GM11168 (cell line): ENCODE results near the gene EPHB2.

Source experiments
- in situ Hi-C: fragments of 300-500 bp; cut with MboI; formaldehyde crosslinking; loops from one replicate; pipeline ENCODE4 v1.12.0; 2022; ENCODE audit warnings: low sequenced_read_pairs; ENCODE audit not compliant: unreplicated experiment

The EPHB2 gene

DNA sequence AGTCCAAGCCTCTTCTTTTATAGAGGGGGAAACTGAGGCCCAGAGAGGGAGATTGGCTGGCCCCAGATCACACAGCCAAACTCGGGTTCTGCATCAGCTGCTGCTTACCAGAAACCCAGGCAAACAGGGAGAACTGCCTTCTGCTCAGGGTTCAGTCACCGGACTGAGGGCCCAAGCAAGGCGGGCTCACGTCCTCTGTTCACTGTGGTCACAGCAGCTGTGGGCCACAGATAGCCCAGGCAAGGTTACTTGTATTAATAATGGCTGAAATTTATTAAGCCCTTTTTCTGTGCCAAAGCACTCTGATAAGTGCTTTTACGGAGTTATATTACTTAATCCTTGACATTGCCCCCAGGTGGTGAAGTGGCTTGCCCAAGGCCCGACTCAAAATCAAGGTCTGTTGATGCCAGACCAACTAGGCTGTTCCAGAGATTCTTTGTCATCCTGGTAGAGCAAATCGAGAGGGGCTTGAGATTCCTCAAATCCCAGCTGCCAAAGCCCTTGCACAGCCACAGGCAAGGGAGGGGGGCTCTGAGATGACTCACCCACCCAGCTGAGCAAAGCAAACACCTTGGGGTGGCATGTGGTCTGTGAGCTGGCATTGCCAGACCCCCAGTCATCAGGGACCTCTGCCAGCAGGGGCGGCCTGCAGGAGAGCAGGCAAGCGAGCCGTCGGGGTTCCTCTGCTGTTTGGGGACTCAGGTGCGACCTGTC is 36.5 kb downstream of the EPHB2 start:
- in situ Hi-C loops, result no loop called here

DNA sequence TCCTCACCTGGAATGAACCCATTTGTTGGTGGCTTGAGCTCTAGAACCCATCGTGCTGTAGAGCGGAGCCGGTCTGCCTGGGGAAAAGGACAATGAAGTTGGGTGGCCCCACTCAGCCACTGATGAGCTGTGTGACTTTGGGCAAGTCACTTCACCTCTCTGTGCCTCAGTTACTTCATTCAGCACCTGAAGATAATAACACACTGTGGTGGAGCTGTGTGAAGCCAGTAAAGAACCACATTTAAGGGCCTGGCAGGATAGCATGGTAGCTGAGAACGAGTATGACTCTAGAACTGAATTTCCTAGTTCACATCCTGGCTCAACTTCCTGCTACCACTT is 37.1 kb downstream of the EPHB2 start:
- in situ Hi-C loops, result no loop called here

DNA sequence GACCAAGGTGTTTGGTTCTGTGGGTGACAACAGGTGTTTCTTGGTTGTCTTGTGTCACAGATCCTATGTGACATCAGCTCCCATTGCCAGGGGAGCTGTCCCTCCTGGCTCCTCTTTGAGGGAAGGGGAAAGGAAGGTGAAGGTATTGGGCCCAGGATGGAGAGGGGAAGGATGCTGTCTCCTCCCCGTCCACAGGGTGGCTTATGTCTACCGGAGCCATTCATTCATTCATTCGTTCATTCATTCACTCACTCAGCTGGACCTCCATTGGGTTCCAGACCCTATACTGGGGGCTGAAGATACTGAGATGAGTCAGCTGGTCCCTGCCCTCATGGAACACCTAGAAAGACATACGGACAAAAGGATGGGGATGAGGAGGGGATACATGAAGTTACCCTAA is 38.9 kb downstream of the EPHB2 start:
- in situ Hi-C loops, result no loop called here

DNA sequence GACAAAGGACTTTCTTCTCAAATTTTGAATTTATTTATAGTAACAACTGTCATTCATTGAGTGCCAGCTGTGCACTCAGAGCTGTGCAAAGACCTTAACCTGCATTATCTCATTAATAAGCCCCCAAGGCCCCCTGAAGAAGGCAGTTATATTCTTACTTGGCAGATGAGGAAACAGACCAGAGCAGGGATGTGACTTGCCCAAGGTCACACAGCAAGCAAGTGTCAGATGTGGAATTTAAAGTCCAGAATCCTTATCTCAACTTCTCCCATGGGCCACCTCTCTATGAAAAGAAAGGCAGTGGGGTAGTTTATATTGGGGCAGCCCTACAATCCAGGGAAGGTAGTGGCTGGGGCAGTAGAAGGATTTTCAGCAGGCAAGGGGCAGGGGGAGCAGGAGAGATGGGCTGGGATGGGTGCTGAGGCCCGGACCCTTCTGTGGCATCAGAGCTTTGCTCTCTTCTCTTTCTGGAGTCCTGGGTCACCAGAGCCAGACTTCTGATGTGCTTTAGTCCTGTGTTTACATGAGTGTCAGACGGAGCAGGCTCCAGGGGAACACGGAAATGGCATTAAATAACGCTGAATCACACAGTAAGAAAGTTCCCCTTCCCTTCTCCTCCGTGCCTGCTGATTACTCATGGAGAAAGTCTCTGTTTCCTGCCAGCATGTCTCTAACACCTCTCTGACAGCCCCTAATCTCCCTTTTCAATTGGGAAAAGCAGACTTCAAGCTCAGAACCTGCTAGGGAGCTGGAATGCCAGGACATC is 39.5 kb downstream of the EPHB2 start:
- in situ Hi-C loops, result no loop called here

DNA sequence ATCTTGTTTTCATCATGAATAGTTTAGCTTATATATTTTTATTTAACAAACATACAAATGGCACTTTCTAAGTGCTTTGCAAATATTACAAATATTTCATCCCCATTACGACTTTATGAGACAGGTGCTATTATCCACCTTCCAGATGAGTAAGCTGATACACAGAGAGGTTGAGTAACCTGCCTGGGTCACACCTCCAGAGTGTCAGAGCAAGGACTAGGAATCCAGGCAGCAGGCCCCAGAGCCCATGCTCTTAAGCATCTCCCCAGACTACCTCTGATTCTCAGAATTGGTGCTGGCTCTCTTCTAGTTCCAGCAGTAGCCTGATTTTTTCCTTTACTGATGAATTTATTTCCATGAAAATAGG is 40.0 kb downstream of the EPHB2 start:
- in situ Hi-C loops, result no loop called here

DNA sequence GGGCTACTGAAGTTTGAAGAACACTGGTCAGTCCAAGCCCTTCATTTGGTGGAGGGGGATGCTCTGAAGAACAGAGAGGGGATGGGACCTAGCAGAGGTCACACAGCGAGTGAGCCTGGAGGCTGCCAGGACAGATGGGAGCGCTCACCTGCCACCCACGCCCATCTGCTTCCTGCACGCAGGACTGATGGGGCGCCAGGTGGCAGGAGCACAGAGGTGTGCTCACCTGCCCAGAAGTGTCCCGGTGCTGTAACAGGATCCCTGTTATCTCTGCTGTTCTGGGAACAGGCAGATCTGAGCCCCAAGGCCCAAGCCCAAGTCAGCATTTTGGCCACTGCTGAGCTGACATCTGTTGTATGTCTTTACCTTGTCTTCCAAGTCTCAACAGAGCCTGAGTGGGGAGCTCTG is 40.5 kb downstream of the EPHB2 start:
- in situ Hi-C loops, result no loop called here

DNA sequence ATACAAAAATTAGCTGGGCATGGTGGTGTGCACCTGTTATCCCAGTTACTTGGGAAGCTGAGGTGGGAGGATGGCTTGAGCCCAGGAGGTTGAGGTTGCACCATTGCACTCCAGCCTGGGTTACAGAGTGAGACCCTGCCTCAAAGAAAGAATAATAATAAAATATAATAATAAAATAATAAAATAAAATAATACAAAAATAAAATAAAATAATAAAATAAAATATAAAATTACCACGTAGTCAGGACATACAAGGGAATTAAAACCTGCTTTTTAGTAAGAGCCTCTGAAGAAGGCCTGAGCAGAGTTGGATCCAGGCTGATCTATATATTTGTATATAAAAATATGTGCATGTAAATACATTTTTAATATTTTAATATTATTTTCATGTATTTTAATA is 41.7 kb downstream of the EPHB2 start:
- in situ Hi-C loops, result no loop called here

DNA sequence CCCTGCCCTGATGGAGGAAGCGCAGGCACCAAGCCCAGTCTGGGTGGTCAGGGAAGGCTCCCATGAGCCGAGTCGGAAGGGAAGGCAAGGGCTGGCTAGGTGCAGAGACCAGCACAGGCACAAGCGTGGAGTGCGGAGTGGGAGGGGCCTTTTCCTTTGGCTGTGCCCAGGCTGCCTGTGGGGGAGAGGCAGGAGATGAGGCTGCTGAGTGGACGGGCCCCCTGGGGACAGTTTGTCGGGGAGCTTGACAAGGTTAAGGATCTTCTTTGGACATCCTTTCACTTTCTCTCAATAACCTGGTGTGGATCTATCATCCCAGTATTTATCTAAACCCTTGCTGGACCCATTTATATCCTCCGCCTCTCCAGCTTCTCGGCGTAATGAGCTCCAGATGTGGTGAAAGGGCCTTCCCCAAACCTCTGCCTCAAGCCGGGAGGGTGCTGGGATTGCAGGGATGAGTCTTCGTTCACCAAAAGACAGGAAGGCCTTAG is 42.9 kb downstream of the EPHB2 start:
- in situ Hi-C loops, result no loop called here

DNA sequence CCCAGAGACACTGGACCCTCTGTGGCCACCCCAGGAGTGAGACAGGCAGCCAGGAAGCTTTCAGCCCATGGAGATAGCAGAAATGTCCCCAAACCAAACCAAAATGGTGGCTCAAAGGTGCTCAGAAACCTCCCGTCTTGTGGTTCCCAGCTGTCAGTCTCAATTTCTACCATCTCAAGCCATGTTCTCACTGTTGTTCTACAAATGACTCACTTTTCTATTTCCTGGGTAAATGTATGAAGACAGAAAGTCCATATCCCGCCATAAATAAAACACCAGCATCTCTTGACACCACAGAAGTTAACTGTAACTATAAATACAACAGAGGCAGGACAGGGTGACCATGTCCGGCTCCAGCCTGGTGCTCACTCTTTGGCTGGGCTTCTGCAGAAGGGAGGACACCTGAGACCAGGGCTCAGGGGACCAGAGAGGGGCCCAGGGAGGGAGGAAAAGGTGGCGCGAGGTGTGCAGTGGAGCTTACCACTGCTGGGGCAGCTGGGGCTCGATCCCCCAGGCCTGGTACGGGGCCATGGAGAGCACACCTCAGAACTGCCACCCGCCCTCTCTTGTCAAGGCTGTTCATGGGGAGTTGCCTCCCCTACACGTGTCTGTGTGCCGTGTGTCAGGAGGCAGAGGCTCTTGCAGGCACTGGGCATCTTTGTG is 43.6 kb downstream of the EPHB2 start:
- in situ Hi-C loops, result no loop called here

DNA sequence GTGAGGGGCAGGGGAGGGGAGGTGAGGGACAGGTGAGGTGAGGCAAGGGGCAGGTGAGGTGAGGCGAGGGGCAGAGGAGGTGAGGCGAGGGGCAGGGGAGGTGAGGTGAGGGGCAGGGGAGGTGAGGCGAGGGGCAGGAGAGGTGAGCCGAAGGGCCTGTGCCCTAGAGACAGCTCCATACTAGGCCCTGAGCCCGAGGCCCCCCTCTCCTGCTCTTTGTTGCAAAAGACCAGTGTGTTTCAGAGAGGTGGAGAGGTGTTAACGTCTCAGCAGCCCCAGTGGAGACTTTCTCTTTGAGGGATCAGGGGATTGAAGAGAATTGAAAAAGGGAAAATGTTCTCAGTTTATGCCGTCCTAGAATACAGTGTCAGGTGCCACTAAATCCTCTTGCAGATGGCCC is 44.2 kb downstream of the EPHB2 start:
- in situ Hi-C loops, result no loop called here

DNA sequence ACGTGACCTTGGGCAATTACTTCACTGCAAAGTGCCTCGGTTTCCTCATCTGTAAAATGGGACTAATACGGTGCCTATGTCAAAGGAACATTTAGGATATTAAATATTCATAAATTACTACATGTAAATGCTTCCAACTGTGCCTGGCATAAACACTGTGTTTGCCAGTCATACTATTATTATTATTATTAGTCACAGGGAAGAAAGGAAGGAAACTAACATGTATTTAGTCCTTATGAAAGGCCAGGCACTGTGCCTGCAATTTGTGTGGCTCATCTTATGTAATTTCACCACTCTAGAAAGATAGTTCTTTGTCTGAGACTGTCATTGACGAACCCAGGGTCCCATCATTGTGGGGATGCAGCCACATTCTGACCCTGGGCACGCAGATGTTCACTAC is 45.0 kb downstream of the EPHB2 start:
- in situ Hi-C loops, result no loop called here

DNA sequence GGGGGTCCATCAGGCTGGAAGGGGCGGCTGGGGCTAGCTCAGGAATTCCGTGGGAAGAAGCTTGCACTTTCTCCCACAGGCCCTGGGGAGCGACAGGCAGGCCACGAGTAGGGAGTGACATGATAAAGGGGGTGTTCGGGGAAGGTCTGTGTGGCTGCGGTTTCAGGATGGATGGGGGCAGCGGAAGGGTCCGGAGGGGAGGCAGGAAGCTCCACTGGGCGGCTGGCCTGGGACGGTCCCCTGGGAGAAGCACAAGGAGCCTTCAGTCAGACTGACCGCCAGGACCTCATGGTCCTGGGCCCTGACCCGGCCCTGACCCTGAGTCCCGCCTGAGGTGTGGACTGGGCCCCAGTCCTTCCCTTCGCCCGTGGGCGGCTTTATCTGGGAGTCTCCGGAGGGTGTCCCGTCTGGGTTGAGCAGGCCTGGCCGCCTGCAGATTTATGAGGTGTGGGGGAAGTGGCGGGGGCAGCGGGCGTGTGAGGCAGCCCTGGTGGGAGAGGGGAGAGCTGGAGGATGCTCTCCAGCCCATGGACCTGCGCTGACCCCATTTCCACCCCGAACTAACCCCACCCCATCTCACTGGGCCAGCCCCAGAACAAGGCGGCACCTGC is 45.6 kb downstream of the EPHB2 start:
- in situ Hi-C loops, result no loop called here

DNA sequence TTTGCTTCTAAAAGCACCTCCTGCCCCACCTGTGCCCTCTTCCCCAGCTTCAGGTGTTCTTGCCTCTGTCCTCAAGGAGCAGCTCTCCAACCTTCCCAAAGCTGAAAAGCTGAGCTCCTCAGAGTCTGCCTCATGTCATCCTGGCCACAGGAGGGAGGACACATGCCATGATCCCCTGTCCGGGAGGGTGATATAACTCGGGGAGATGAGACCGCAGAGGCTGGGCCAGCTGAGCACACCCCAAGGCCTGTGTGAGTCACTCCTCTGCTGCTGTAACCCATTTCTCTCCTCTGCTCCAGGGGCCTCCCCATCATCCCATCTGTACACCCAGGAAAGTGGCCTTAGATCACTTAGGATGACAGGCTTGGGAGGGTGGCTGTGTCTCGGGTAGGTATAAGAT is 49.8 kb downstream of the EPHB2 start:
- in situ Hi-C loops, result no loop called here

DNA sequence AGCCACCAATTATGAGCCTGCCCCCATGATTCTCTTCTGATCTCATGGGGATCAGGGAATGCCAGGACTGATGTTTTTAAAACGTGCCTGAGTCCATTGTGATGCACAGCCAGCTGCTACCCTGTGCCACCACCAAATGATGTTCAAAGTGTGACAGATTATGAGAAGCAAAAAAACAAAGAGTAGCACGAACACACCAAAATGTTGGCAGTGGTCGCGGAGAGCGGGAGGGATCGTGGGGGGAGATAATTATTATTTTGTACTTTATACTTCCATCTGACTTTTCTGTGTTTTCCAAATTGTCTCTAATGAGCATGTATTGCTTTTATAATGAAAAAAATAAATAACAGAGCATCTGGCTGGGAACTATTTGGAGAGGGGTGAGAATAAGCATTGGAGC is 50.5 kb downstream of the EPHB2 start:
- in situ Hi-C loops, result no loop called here

DNA sequence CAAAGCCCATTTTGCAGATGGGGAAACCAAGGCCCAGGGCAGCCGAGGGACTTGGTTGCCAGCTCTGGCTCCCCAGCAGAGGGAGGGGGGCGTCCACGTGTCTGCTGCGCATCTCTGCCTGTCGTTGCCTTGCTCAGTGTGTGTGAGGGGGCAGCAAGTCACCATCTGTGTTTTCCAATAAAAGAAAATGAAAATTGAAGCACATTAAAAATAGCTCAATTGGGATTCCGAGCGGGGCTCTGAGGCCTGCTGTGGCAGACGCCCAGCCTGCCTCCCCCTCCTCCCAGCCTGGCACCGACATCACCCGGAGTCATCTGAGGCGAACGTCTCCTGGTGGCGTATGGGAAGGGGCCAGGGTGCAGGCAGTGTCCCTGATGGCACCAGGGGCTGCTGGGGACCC is 51.2 kb downstream of the EPHB2 start:
- in situ Hi-C loops, result no loop called here

DNA sequence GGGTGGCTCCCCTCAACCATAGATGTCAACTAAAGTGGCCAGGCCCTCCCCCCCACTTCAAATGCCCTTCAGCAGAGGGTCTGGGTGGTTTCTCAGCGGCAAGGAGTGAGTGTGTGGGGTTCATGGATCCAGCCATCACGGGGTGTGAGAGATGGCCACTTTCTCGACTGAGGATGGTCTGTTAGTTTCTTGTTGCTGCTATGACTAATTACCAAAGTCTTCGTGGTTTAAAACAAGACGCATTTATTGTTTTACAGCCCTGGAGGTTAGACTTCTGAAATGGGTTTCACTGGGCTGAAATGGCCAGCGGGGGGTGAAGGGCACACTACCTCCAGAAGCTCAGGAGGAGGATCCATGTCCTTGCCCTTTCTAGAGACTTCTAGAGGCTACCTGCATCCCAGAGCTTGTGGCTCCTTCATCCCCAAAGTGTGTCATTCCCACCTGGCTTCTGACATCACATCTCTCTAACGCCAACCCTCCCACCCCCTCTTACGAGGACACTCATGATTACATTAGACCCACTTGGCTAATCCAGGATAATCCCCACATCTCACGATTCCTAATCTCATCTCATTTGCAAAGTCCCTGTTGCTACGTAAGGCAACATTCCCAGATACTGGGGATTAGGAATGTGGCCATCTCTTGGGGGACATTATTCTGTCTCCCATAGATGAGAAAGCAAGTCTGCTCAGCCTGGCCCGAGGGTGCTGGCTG is 53.0 kb downstream of the EPHB2 start:
- in situ Hi-C loops, result no loop called here

DNA sequence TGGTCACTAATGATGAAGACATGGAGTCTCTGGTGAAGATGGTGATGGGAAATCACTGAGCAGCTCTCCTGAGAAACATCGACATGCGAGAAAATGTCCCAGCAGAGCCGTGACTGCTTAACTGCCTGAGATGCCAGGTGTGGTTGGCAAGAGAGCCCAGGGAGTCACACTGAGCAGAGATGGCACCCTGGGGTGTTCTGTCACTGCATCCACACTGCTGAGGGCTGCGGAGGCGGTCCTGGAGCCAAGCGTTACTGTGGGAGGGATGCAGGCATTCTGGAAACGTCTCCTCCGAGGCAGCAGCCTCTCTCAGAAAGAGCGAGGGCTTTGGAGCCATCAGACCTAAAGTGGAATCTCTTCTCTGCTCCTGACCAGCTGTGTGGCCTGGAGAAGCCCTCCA is 57.2 kb downstream of the EPHB2 start:
- in situ Hi-C loops, result no loop called here

DNA sequence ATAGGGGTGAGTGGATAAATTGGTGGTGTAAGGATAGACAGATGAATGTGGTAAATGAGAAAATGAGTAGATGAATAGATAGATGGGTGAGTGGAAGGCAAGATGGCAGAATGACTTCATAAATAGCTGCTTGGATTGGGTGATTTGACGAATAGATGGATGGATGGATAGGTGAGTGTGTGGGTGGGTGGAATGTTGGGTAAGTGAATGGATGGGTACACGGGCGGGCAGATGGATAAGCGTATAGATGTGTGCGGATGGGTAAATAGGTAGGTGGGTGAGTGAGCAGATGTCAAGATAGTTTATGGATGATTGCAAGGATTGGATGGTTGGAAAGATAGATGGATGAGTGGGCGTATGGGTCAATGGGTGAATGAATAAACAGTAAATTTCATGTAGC is 59.3 kb downstream of the EPHB2 start:
- in situ Hi-C loops, result no loop called here

DNA sequence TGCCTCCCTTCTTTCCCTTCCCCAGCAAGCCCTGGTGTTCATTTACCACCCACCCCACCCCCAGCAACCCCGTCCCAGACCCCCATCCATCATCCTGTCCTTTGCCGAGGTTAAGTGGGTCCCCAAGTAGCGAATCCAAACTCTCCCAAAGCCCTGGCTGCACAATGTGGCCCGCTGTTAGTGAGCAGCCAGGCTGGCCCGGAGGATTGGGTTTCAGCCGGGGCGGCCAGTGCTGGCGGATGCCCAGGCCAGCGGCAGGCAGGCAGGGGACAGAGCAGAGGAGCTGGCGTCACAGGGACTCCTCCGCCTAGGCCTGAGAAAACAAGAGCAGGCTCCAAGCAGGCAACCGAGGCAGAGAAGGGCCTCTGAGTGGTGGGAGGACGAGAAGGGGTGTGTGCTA is 61.4 kb downstream of the EPHB2 start:
- in situ Hi-C loops, result no loop called here

DNA sequence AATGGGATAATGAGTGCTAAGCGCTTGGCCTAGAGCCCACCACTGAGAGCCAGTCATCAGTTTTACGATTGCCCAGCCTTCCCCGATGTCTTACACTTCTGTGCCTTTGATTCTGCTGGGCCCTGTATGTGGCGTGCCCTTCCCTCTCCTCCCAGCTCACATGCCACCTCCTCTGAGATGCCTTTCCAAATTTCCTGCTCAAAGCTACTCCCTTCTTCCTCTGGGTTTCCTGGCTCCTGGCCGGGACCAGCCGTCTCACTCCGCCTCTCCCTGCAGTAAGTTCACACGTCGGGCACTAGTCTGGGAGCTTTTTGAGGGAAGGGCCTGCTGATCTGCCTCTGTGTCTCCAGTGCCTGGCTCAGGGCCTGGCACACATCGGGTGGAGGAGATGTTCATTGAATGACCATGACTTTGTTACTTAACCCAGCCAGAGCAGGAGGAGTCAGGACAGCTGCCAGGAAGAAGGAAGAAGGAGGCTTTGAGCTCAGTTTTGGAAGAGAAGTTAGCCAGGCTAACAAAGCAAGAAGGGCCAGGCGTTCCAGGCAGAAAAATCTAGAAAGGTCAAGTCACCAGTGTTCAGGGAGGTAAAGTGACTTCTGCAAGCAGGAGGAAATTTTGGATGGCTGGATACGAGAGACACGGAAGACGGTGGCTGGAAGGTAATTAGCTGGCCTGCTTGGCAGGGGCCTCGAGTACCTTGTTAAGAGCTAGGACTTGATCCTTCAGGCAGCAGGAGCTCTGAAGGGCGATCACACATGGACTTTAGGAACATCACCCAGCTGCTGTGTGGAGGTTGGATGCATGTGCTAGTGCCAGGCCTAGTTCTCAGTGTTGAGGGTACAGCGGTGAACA is 63.6 kb downstream of the EPHB2 start:
- in situ Hi-C loops, result no loop called here
